ENCODE measurements around the gene GPC3. TPM values are rescaled to one million over a fixed set of nuclear protein-coding genes. Genes with fewer than 3 reads are reported as not detected.

GPC3 gene
- polyA plus RNA-seq, 2 of the 4 experiments (the other 2 are of a cell fraction), result not detected

- DNase-seq (ENCODE audit: low read depth in 1 of 2, low spot score in 1 of 2) (no peak), ATAC-seq (no peak), FAIRE-seq (no peak)
- no peak for TF ChIP-seq POLR2AphosphoS2 (conservative IDR thresholded peaks at IDR 0.05; ENCODE audit: low read length)
- POLR2A ChIA-PET, result no interaction called here
- no peaks in the 10 kb centered on the region for H3K4me1 ChIP-seq
- H3K9me3 ChIP-seq, result no peaks in the 10 kb centered on the region
- no peak overlapping the region for H3K4me2 ChIP-seq
- CTCF ChIA-PET, result no interaction called here
- no peak overlapping the region for H3K27ac ChIP-seq
- no peak overlapping the region for H3K4me3 ChIP-seq
Observed at GRCh38 chrX:133702230-133702629, 283.2 kb downstream of the GPC3 start.

- ATAC-seq, result no peak
- H3K4me2 ChIP-seq, result no peak overlapping the region
- ChIA-PET CTCF (no interaction called here), POLR2A (no interaction called here)
- no peaks in the 10 kb centered on the region for H3K4me1 ChIP-seq
- no peak for FAIRE-seq
- no peak overlapping the region for H3K4me3 ChIP-seq
- no peak for DNase-seq (ENCODE audit: low read depth in 1 of 2, low spot score in 1 of 2)
- no peaks in the 10 kb centered on the region for H3K9me3 ChIP-seq
- TF ChIP-seq HMGXB4 (CRISPR knock-in tag; IDR thresholded peaks at IDR 0.05; ENCODE audit: borderline replicate concordance), result no peak
- H3K27ac ChIP-seq, result no peak overlapping the region
- 59% methylated on average over 7 of the region's 7 CpGs for WGBS (ENCODE audit: missing lambda C conversion rate)
Observed at GRCh38 chrX:133699023-133699728, 286.2 kb downstream of the GPC3 start.

GRCh38 chrX:133698298-133698697 is 287.1 kb downstream of the GPC3 start:
- DNase-seq (ENCODE audit: low read depth in 1 of 2, low spot score in 1 of 2) (no peak), FAIRE-seq (no peak), ATAC-seq (no peak)

More at GRCh38 chrX:133698298-133698697, 287.1 kb downstream of the GPC3 start:
- Histone ChIP-seq H3K9me3 (no peaks in the 10 kb centered on the region), H3K4me2 (no peak overlapping the region), H3K27ac (no peak overlapping the region), H3K4me1 (no peaks in the 10 kb centered on the region), H3K4me3 (no peak overlapping the region)
- POLR2A ChIA-PET, result no interaction called here
- 8% methylated on average over 2 of the region's 2 CpGs for WGBS (ENCODE audit: missing lambda C conversion rate)
- TF ChIP-seq HOXB5 (CRISPR knock-in tag; IDR thresholded peaks at IDR 0.05) (no peak), CHD4 (IDR thresholded peaks at IDR 0.05; ENCODE audit: borderline replicate concordance) (no peak), JUN (IDR thresholded peaks at IDR 0.05) (no peak), TP53 (CRISPR knock-in tag; IDR thresholded peaks at IDR 0.05) (no peak), RFX5 (IDR thresholded peaks at IDR 0.05) (no peak), CBX8 (IDR thresholded peaks at IDR 0.05) (no peak), RARB (CRISPR knock-in tag; IDR thresholded peaks at IDR 0.05) (no peak), NPAS2 (CRISPR knock-in tag; IDR thresholded peaks at IDR 0.05; ENCODE audit: borderline replicate concordance) (no peak), CTCF (IDR thresholded peaks at IDR 0.05) (no peak), FOXS1 (CRISPR knock-in tag; IDR thresholded peaks at IDR 0.05) (no peak), PHF8 (IDR thresholded peaks at IDR 0.05; ENCODE audit: borderline replicate concordance, low read depth) (no peak), MAFK (IDR thresholded peaks at IDR 0.05; ENCODE audit: partially characterized antibody) (no peak), HES2 (IDR thresholded peaks at IDR 0.05) (no peak), HMGXB4 (CRISPR knock-in tag; IDR thresholded peaks at IDR 0.05; ENCODE audit: borderline replicate concordance) (no peak)
- CTCF ChIA-PET, result interaction anchor here (0.8 to 1.2 kb wide), 3 partner anchors 34 to 76 kb away, joined by 3 to 4 read pairs (median 3); no protein-coding TSS in a partner anchor
